ENCODE measurements around the gene CEP131. TPM values are rescaled to one million over a fixed set of nuclear protein-coding genes. Genes with fewer than 3 reads are reported as not detected.

Gene CEP131
- total and polyA plus RNA-seq, 2 of the 4 experiments (the other 2 are of a cell fraction): 4.8 to 9.6 TPM

- TF ChIP-seq NFE2L2 (IDR thresholded peaks at IDR 0.05; ENCODE audit: low read depth, low read length) (no peak), BHLHE40 (IDR thresholded peaks at IDR 0.05; ENCODE audit: low read depth, low read length) (no peak), SMC3 (IDR thresholded peaks at IDR 0.05; ENCODE audit: low read depth, low read length) (no peak)
Observed at GRCh38 chr17:81206166-81206565, 16.6 kb downstream of the CEP131 start (continued).

- TF ChIP-seq MAZ (IDR thresholded peaks at IDR 0.05; ENCODE audit: borderline replicate concordance, low read depth, low read length) (no peak), POLR2A (IDR thresholded peaks at IDR 0.05; ENCODE audit: low read depth, low read length) (no peak), BHLHE40 (IDR thresholded peaks at IDR 0.05; ENCODE audit: low read depth, low read length) (no peak), SMC3 (IDR thresholded peaks at IDR 0.05; ENCODE audit: low read depth, low read length) (no peak), NFE2L2 (IDR thresholded peaks at IDR 0.05; ENCODE audit: low read depth, low read length) (no peak), RAD21 (IDR thresholded peaks at IDR 0.05; ENCODE audit: low read length) (no peak), CEBPB (IDR thresholded peaks at IDR 0.05; ENCODE audit: low read depth, low read length) (no peak), MXI1 (IDR thresholded peaks at IDR 0.05; ENCODE audit: borderline replicate concordance, low read depth, low read length) (no peak)
- TF ChIP-seq, protein P1, sequence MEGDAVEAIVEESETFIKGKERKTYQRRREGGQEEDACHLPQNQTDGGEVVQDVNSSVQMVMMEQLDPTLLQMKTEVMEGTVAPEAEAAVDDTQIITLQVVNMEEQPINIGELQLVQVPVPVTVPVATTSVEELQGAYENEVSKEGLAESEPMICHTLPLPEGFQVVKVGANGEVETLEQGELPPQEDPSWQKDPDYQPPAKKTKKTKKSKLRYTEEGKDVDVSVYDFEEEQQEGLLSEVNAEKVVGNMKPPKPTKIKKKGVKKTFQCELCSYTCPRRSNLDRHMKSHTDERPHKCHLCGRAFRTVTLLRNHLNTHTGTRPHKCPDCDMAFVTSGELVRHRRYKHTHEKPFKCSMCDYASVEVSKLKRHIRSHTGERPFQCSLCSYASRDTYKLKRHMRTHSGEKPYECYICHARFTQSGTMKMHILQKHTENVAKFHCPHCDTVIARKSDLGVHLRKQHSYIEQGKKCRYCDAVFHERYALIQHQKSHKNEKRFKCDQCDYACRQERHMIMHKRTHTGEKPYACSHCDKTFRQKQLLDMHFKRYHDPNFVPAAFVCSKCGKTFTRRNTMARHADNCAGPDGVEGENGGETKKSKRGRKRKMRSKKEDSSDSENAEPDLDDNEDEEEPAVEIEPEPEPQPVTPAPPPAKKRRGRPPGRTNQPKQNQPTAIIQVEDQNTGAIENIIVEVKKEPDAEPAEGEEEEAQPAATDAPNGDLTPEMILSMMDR (conservative IDR thresholded peaks at IDR 0.05; ENCODE audit: low read depth, low read length): no peak
- TF ChIP-seq, protein P2, sequence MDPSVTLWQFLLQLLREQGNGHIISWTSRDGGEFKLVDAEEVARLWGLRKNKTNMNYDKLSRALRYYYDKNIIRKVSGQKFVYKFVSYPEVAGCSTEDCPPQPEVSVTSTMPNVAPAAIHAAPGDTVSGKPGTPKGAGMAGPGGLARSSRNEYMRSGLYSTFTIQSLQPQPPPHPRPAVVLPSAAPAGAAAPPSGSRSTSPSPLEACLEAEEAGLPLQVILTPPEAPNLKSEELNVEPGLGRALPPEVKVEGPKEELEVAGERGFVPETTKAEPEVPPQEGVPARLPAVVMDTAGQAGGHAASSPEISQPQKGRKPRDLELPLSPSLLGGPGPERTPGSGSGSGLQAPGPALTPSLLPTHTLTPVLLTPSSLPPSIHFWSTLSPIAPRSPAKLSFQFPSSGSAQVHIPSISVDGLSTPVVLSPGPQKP (IDR thresholded peaks at IDR 0.05; ENCODE audit: borderline replicate concordance, low read depth, low read length): no peak
- ChIA-PET CTCF (interaction anchor here (0.7 kb wide), 1 partner anchor 26 kb away, joined by 3 read pairs; no protein-coding TSS in a partner anchor), POLR2A (ENCODE audit: unreplicated experiment) (no interaction called here)
- in situ Hi-C loops (cut with MboI; ENCODE audit: low sequenced_read_pairs) (no loop called here), intact Hi-C loops (cut with micrococcal nuclease) (no loop called here), dilution Hi-C loops (cut with HindIII; ENCODE audit: low sequenced_read_pairs, unreplicated experiment) (no loop called here)
- H3K14ac ChIP-seq (replicated peaks; ENCODE audit: low read depth, low read length): no peak overlapping the region
- no peaks in the 10 kb centered on the region for H3K79me1 ChIP-seq (ENCODE audit: low read depth in 1 of 2, low read length in 2 of 2)
- no peak overlapping the region for H3K23ac ChIP-seq (ENCODE audit: low read depth, low read length)
- no peak overlapping the region for H2BK5ac ChIP-seq (ENCODE audit: low read depth, low read length, poor library complexity, severe bottlenecking)
- H3K27ac ChIP-seq (ENCODE audit: insufficient read depth, low read length): no peak overlapping the region
- peaks cover 5% of the 10 kb centered on the region; the same call in 1 of the 2 replicates for H4K20me1 ChIP-seq (ENCODE audit: insufficient read depth, low read length)
- H2AK9ac ChIP-seq (replicated peaks; ENCODE audit: low read depth, low read length, poor library complexity): no peak overlapping the region
- ATAC-seq (ENCODE audit: low read depth) (no peak), DNase-seq (no peak)
- no peak overlapping the region for H4K91ac ChIP-seq (ENCODE audit: insufficient read depth, low read depth, low read length)
- no peak overlapping the region for H3K4me3 ChIP-seq (ENCODE audit: insufficient read depth, low read depth, low read length)
- WGBS, 2 experiments (ENCODE audit: extremely low coverage in 2 of 2, insufficient read length in 1 of 2): 100% methylated on average over 2 of the region's 10 CpGs; no CpG with 5 or more reads in 1 of the 2 experiments
- H2BK15ac ChIP-seq (ENCODE audit: low read depth, low read length): no peak overlapping the region
- H3K9ac ChIP-seq (ENCODE audit: low read depth, low read length): no peak overlapping the region
- H3K27me3 ChIP-seq (ENCODE audit: control insufficient read depth, insufficient read depth, low read length): no peaks in the 10 kb centered on the region
- H4K8ac ChIP-seq (ENCODE audit: low read depth in 2 of 2, low read length in 2 of 2): no peak overlapping the region
- no peak overlapping the region for H2BK120ac ChIP-seq (ENCODE audit: low read depth, low read length)
- no peak overlapping the region for H2BK20ac ChIP-seq (ENCODE audit: low read depth, low read length)
- no peak overlapping the region for H3K18ac ChIP-seq (ENCODE audit: low read depth, low read length)
- peaks cover 5% of the 10 kb centered on the region; the same call in 1 of the 2 replicates for H3K36me3 ChIP-seq (ENCODE audit: control insufficient read depth, insufficient read depth, low read length)
- no peak overlapping the region for H3K56ac ChIP-seq (ENCODE audit: extremely low read depth, insufficient read depth, low read length)
- no TSS peak for BruUV-seq (replicated peaks)
- no peaks in the 10 kb centered on the region for H3K9me3 ChIP-seq (ENCODE audit: control insufficient read depth, insufficient read depth, low read length)
- no peak overlapping the region for H2AFZ ChIP-seq (replicated peaks; ENCODE audit: low read length, poor library complexity)
- no peak overlapping the region for H3K4ac ChIP-seq (ENCODE audit: low read depth, low read length)
- no peak overlapping the region for H3K4me2 ChIP-seq (ENCODE audit: low read depth, low read length)
- no peak overlapping the region for H4K5ac ChIP-seq (ENCODE audit: low read depth, low read length)
- H2AK5ac ChIP-seq (ENCODE audit: low read depth, low read length): no peak overlapping the region
- H3K4me1 ChIP-seq (ENCODE audit: control insufficient read depth, insufficient read depth, low read length): no peaks in the 10 kb centered on the region
- H3K9me1 ChIP-seq (ENCODE audit: insufficient read depth, low read length): 0 out of 2 replicates have a peak, but pooled peaks cover 6% of the 10 kb centered on the region
Observed at GRCh38 chr17:81204578-81204977, 18.2 kb downstream of the CEP131 start.

Data from IMR-90 (cell line).